Measurements from ENCODE around the gene XPA.

Gene XPA

DNA sequence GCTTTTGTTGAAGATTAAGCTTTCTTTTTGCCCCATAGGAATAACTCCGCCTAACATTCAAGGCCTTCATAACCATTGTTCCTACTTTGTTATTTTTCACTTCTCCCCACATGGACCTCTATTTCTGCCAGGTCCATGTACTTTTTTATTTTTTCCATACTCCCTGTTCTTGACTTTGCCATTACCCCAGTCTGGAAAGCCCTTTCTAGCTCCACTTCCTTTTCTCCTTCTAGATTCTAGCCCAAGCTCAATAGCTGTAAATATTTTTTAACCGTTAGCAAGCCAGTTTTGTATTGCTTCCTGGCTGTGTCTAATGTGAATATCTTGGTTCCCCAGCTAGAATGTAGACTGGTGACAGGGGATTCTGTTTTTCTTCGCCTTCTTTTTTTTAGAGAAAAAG, 37.4 kb downstream of the XPA start:
- TF ChIP-seq POLR2AphosphoS5 (IDR thresholded peaks at IDR 0.05; ENCODE audit: low read depth, low read length): no peak
- no peak for TF ChIP-seq TAF1 (IDR thresholded peaks at IDR 0.05; ENCODE audit: borderline replicate concordance, insufficient read depth, low read length)
- no peak for TF ChIP-seq SIN3A (IDR thresholded peaks at IDR 0.05; ENCODE audit: borderline replicate concordance, insufficient read depth, low read length)
- TF ChIP-seq, protein P1, sequence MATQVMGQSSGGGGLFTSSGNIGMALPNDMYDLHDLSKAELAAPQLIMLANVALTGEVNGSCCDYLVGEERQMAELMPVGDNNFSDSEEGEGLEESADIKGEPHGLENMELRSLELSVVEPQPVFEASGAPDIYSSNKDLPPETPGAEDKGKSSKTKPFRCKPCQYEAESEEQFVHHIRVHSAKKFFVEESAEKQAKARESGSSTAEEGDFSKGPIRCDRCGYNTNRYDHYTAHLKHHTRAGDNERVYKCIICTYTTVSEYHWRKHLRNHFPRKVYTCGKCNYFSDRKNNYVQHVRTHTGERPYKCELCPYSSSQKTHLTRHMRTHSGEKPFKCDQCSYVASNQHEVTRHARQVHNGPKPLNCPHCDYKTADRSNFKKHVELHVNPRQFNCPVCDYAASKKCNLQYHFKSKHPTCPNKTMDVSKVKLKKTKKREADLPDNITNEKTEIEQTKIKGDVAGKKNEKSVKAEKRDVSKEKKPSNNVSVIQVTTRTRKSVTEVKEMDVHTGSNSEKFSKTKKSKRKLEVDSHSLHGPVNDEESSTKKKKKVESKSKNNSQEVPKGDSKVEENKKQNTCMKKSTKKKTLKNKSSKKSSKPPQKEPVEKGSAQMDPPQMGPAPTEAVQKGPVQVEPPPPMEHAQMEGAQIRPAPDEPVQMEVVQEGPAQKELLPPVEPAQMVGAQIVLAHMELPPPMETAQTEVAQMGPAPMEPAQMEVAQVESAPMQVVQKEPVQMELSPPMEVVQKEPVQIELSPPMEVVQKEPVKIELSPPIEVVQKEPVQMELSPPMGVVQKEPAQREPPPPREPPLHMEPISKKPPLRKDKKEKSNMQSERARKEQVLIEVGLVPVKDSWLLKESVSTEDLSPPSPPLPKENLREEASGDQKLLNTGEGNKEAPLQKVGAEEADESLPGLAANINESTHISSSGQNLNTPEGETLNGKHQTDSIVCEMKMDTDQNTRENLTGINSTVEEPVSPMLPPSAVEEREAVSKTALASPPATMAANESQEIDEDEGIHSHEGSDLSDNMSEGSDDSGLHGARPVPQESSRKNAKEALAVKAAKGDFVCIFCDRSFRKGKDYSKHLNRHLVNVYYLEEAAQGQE (IDR thresholded peaks at IDR 0.05; ENCODE audit: insufficient read depth in 1 of 2, low read depth in 2 of 2, low read length in 2 of 2): no peak
- no peak for TF ChIP-seq FOXP2 (optimal IDR thresholded peaks at IDR 0.05; ENCODE audit: borderline replicate concordance, extremely low read depth, extremely low read length, insufficient read depth)

DNA sequence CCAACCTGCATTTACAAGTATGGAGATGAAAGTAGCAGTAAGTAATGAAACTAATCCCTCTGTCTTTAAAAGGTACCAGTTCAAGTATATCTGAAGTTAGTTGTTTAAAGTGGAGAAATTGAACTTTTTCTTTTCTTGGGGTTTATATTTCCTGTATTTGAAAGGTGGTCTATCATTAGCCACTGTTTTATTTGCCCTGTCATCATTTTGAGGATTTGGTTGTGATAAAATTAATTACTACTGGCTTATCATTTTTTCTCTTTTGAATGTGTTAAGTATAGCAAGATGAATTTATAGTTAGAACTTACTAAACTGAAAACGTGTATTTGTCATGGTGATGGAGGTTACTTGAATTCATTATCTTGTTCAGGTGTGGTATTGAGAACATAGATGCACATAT, 38.4 kb downstream of the XPA start:
- TF ChIP-seq FOXP2 (optimal IDR thresholded peaks at IDR 0.05; ENCODE audit: borderline replicate concordance, extremely low read depth, extremely low read length, insufficient read depth) (no peak), POLR2AphosphoS5 (IDR thresholded peaks at IDR 0.05; ENCODE audit: low read depth, low read length) (no peak), TAF1 (IDR thresholded peaks at IDR 0.05; ENCODE audit: borderline replicate concordance, insufficient read depth, low read length) (no peak), SIN3A (IDR thresholded peaks at IDR 0.05; ENCODE audit: borderline replicate concordance, insufficient read depth, low read length) (no peak)
- TF ChIP-seq, protein P1 (IDR thresholded peaks at IDR 0.05; ENCODE audit: insufficient read depth in 1 of 2, low read depth in 2 of 2, low read length in 2 of 2): no peak

DNA sequence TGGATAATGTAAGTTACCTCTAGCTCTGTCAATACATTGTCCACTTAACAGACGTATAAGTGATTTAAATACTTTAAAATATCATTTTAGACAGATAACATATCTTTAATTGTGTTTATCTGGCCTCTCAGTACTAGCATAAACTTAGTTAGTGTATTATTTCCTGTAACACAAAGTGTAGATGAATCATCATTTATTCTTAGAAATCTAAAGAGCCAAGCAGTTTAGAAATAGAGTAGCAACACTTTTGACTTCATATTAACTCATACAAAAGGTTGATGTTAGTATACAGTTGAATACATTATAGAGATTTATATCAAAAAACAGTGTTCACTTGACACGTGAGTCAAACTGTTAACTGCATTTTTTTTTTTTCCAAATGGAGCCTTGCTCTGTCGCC, 45.5 kb downstream of the XPA start:
- TF ChIP-seq, protein P1 (IDR thresholded peaks at IDR 0.05; ENCODE audit: insufficient read depth in 1 of 2, low read depth in 2 of 2, low read length in 2 of 2): no peak
- TF ChIP-seq FOXP2 (optimal IDR thresholded peaks at IDR 0.05; ENCODE audit: borderline replicate concordance, extremely low read depth, extremely low read length, insufficient read depth): no peak
- no peak for TF ChIP-seq TAF1 (IDR thresholded peaks at IDR 0.05; ENCODE audit: borderline replicate concordance, insufficient read depth, low read length)
- no peak for TF ChIP-seq SIN3A (IDR thresholded peaks at IDR 0.05; ENCODE audit: borderline replicate concordance, insufficient read depth, low read length)
- no peak for TF ChIP-seq POLR2AphosphoS5 (IDR thresholded peaks at IDR 0.05; ENCODE audit: low read depth, low read length)

DNA sequence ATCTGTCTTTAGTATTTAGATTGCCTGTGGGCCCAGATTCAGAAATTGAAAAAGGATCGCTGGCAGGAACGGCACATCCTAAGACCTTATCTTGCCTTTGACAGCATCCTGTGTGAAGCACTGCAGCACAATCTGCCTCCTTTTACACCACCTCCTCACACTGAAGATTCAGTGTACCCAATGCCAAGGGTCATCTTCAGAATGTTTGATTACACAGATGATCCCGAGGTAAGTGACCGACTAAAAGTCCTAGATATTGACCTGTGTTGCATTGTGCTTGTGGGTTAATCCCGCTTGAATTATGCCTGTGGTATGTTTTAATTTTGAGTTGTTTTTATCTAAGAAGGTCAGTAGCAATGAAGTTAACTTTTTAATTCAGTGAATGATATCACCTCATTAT, 49.1 kb downstream of the XPA start:
- TF ChIP-seq SIN3A (IDR thresholded peaks at IDR 0.05; ENCODE audit: borderline replicate concordance, insufficient read depth, low read length) (no peak), FOXP2 (optimal IDR thresholded peaks at IDR 0.05; ENCODE audit: borderline replicate concordance, extremely low read depth, extremely low read length, insufficient read depth) (no peak), TAF1 (IDR thresholded peaks at IDR 0.05; ENCODE audit: borderline replicate concordance, insufficient read depth, low read length) (no peak), POLR2AphosphoS5 (IDR thresholded peaks at IDR 0.05; ENCODE audit: low read depth, low read length) (no peak)
- TF ChIP-seq, protein P1 (IDR thresholded peaks at IDR 0.05; ENCODE audit: insufficient read depth in 1 of 2, low read depth in 2 of 2, low read length in 2 of 2): no peak

DNA sequence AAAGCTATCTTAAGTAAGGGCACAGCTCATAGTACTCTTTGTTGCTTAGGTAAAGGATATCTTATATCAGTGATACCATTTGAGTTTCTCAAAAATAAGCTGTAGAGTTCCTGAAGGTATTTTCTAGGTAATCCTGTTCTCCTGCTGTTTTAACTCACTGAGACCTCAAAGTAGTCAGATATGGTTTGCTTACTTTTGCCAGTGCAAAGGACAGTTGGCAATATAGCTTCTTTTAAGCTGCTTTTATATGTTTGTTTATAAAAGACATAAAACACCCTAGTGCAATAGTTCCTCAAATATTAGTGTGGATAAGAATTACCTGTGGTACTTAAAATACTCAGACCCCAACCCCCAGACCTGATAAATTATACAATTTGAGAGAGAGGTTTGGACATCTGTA, 51.4 kb downstream of the XPA start:
- TF ChIP-seq, protein P1 (IDR thresholded peaks at IDR 0.05; ENCODE audit: insufficient read depth in 1 of 2, low read depth in 2 of 2, low read length in 2 of 2): no peak
- TF ChIP-seq POLR2AphosphoS5 (IDR thresholded peaks at IDR 0.05; ENCODE audit: low read depth, low read length) (no peak), TAF1 (IDR thresholded peaks at IDR 0.05; ENCODE audit: borderline replicate concordance, insufficient read depth, low read length) (no peak), SIN3A (IDR thresholded peaks at IDR 0.05; ENCODE audit: borderline replicate concordance, insufficient read depth, low read length) (no peak), FOXP2 (optimal IDR thresholded peaks at IDR 0.05; ENCODE audit: borderline replicate concordance, extremely low read depth, extremely low read length, insufficient read depth) (no peak)
